Heart left ventricle (tissue), 13 donors: ENCODE results near the gene CLEC16A.

ENCODE experiments used
- CTCF ChIP-seq, 12 donors: fragments of 200-600 bp; sonication (generic) in 4 of 12; IDR thresholded peaks; one replicate each; pipeline versions ENCODE4 v1.5.0 to v1.8.0; 2018 to 2022; ENCODE audit warnings: antibody characterized with exemption in 12 of 12, mild to moderate bottlenecking in 5 of 12
- POLR2A ChIP-seq, 2 donors: fragments of 450-650 bp; IDR thresholded peaks; one replicate each; pipeline ENCODE4 v1.6.1; 2017; ENCODE audit warnings: antibody characterized with exemption in 2 of 2, mild to moderate bottlenecking in 2 of 2, moderate library complexity in 2 of 2
- donor health status: ischemic (EF 13 %, LVEDD 7.1; RV severe dilation, severe dysfunction).
- donor health status: DM: no; HTN: yes; CAD: no.
- donor health status: DM: no; HTN: no; CAD: no.
- donor health status: ischemic (EF 25% LVEDD 6.9; RV normal size, moderate dysfunction).
- donor health status: ischemic (EF 25% LVEDD 5.7; RV mildly dilated, moderate dysfunction).
- donor health status: ischemic (EF 35%, LVEDD 5.7; RV mildly dilated, moderate dysfunction).
- donor health status: nonischemic (EF 11% LVEDD 7.7; RV severe dilation, severe dysfunction).
- donor health status: DM: yes; HTN: yes; CAD: no.
- donor health status: PGD.
- donor health status: ischemic (EF 29% LVEDD 5.4; RV normal size, mild dysfunction).
- donor health status: nonischemic (EF 23%, LVEDD 6.1; RV moderate dilation, normal function).

DNA sequence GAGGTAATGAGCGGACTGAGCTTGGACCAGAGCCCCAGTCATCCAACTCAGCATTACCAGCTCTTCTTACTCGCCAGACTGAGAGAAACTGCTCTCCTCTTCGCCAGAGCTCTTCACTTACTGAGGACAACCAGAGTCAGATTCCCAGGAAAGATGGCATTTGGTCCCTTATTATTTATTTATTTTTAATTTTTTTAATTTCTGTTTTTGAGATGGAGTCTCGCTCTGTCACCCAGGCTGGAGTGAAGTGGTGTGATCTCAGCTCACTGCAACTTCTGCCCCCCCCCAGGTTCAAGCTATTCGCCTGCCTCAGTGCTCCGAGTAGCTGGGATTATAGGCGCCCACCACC lies 25.4 kb upstream of the CLEC16A start:
- TF ChIP-seq CTCF (IDR thresholded peaks at IDR 0.05) (peak in 3 of 12 donors; percentile 1 to 12 (median 3)), POLR2A (IDR thresholded peaks at IDR 0.05) (no peak)
